Dermis microvascular lymphatic vessel endothelial cell (primary cell): ENCODE data around the gene DDX6. TPM values are rescaled to one million over a fixed set of nuclear protein-coding genes. Genes with fewer than 3 reads are reported as not detected.
"Not testable (repeated sequence)": the region's sequence is repeated elsewhere in the genome, so short reads cannot be mapped to it uniquely, and the experiment has no call there.

Source experiments
- DNase-seq, 2 donors: peaks; one replicate each; pipeline versions ENCODE4 v3.0.0 to v3.0.0-alpha.2; 2010; ENCODE audit warnings: low read depth in 2 of 2
- total RNA-seq: library from RNA; depleted of rRNA; stranded (reverse); fragments of >200 nt; gene quantifications from 2 replicates; pipeline ENCODE4 v1.2.1, GENCODE V29; 2014

The DDX6 gene
- 85.2 and 92.0 TPM in 2 replicates for total RNA-seq

GRCh38 chr11:118791111-118791960 lies at the start of gene DDX6:
TSS of gene DDX6 (minus strand) at chr11:118791164. CDS start at chr11:118786251, 4,913 bp downstream.
- peak; percentile 59 to 91 for DNase-seq

GRCh38 chr11:118838905-118839553 lies 48.1 kb upstream of the DDX6 start:
- no peak for DNase-seq

- DNase-seq: no peak
Measured at GRCh38 chr11:118837868-118838267, 46.9 kb upstream of the DDX6 start.

- DNase-seq: no peak
Measured at GRCh38 chr11:118834427-118835028, 43.6 kb upstream of the DDX6 start.

GRCh38 chr11:118827118-118827517 lies 36.2 kb upstream of the DDX6 start:
- DNase-seq: no peak

- DNase-seq: not testable (repeated sequence)
Measured at GRCh38 chr11:118822936-118823510, 32.1 kb upstream of the DDX6 start.

GRCh38 chr11:118820412-118821357 lies 29.7 kb upstream of the DDX6 start:
- no peak for DNase-seq

GRCh38 chr11:118820025-118820379 lies 29.0 kb upstream of the DDX6 start:
- DNase-seq: not testable (repeated sequence)

- no peak for DNase-seq
Measured at GRCh38 chr11:118819334-118820024, 28.5 kb upstream of the DDX6 start.

- no peak for DNase-seq
Measured at GRCh38 chr11:118818130-118818529, 27.2 kb upstream of the DDX6 start.

- no peak for DNase-seq
Measured at GRCh38 chr11:118813551-118813950, 22.6 kb upstream of the DDX6 start.

GRCh38 chr11:118812485-118812884 lies 21.5 kb upstream of the DDX6 start:
- DNase-seq: no peak

GRCh38 chr11:118807800-118808778 lies 17.1 kb upstream of the DDX6 start:
- DNase-seq: no peak

- no peak for DNase-seq
Measured at GRCh38 chr11:118806400-118806799, 15.4 kb upstream of the DDX6 start.

GRCh38 chr11:118804094-118804493 lies 13.1 kb upstream of the DDX6 start:
- DNase-seq: no peak

- no peak for DNase-seq
Measured at GRCh38 chr11:118799372-118799771, 8.4 kb upstream of the DDX6 start.

- no peak for DNase-seq
Measured at GRCh38 chr11:118797510-118797909, 6.5 kb upstream of the DDX6 start.

- peak; percentile 44 to 94 for DNase-seq
Measured at GRCh38 chr11:118792570-118793124, 1.7 kb upstream of the DDX6 start.
